GM12801 (cell line): Measurements from ENCODE around the gene ABLIM2.

Source experiments
- CTCF ChIP-seq: IDR thresholded peaks from one replicate; pipeline ENCODE4 v1.5.1; 2011; ENCODE audit warnings: control low read depth; ENCODE audit not compliant: insufficient read length; ENCODE audit errors: extremely low read depth

Gene ABLIM2

GRCh38 chr4:7959078-7959477, 199.5 kb downstream of the ABLIM2 start:
- TF ChIP-seq CTCF = no peak

DNA sequence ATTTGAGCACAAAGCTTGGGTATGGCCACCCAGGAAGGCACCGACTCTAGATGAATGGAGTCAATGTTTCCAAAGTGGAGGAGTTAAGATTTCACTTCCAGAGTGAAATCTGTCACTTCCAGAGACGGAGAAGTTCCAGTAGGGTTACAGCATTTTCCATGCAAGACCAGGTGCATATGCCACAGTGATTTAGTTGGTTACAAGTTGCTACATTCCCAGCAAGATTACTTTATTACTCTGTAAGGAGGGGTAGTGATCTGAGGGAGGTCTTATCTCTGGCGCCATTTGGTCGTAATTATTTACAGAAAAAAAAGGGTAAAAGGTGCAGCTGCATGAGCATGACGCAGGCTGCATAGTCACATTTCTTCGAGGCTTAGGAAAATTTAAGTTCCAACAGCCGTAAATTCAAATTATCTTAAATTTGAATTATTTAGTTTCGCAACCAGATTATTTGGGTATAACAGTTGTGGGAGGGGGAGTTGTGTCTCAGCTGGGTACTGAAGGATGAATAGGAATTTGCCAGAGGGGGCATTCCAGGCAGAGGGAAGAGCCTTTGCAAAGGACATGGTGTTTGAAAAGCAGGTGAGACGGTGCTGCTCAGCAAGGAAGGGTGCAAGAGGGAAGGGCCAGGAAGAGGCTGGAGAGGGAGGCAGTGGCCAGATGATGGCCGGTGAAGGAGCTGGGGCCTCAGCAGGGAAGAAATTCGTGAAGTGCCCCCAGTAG, 201.5 kb downstream of the ABLIM2 start:
- no peak for TF ChIP-seq CTCF

- no peak for TF ChIP-seq CTCF
Measured at GRCh38 chr4:7956270-7956808, 202.3 kb downstream of the ABLIM2 start.

DNA sequence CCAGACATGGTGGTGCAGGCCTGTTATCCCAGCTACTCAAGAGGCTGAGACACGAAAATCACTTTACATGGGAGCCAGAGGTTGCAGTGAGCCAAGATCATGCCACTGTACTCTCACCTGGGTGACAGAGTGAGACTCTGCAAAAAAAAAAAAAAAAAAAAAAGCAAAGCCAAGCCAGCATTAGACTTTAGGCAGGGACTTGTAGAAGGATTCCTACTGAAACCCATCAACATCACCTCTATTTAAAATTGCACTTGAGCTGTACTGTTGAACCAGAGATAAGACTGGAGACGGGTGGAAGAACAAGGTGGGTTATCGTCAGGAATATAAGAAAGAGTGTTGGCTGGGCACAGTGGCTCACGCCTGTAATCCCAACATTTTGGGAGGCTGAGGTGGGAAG, 203.2 kb downstream of the ABLIM2 start:
- no peak for TF ChIP-seq CTCF

- TF ChIP-seq CTCF = no peak
Measured at GRCh38 chr4:7952615-7953014, 206.0 kb downstream of the ABLIM2 start.

- TF ChIP-seq CTCF = no peak
Measured at GRCh38 chr4:7950301-7951092, 208.1 kb downstream of the ABLIM2 start.

- no peak for TF ChIP-seq CTCF
Measured at GRCh38 chr4:7949759-7950158, 208.9 kb downstream of the ABLIM2 start.
